ENCODE data around the gene LRCH1.

The LRCH1 gene

GRCh38 chr13:46679369-46680120 is 126.6 kb downstream of the LRCH1 start:
- TF ChIP-seq CEBPB (IDR thresholded peaks at IDR 0.05) (no peak), USF1 (IDR thresholded peaks at IDR 0.05) (no peak), CREB1 (IDR thresholded peaks at IDR 0.05; ENCODE audit: low read depth) (no peak), ZBTB7A (IDR thresholded peaks at IDR 0.05; ENCODE audit: low read depth) (no peak), TCF12 (IDR thresholded peaks at IDR 0.05; ENCODE audit: low read depth) (no peak), RAD21 (IDR thresholded peaks at IDR 0.05; ENCODE audit: low read depth) (no peak), EP300 (IDR thresholded peaks at IDR 0.05; ENCODE audit: borderline replicate concordance) (no peak), YY1 (IDR thresholded peaks at IDR 0.05; ENCODE audit: low read depth) (no peak), FOXM1 (IDR thresholded peaks at IDR 0.05; ENCODE audit: borderline replicate concordance, low read depth) (no peak), TAF1 (IDR thresholded peaks at IDR 0.05; ENCODE audit: low read depth) (no peak), TEAD4 (IDR thresholded peaks at IDR 0.05) (no peak)

- TF ChIP-seq NFIC (IDR thresholded peaks at IDR 0.05) (no peak), YY1 (IDR thresholded peaks at IDR 0.05; ENCODE audit: low read depth) (no peak), ZBTB7A (IDR thresholded peaks at IDR 0.05; ENCODE audit: low read depth) (no peak), TCF12 (IDR thresholded peaks at IDR 0.05; ENCODE audit: low read depth) (no peak), CREB1 (IDR thresholded peaks at IDR 0.05; ENCODE audit: low read depth) (no peak), CEBPB (IDR thresholded peaks at IDR 0.05) (no peak), USF1 (IDR thresholded peaks at IDR 0.05) (no peak), RAD21 (IDR thresholded peaks at IDR 0.05; ENCODE audit: low read depth) (no peak), TAF1 (IDR thresholded peaks at IDR 0.05; ENCODE audit: low read depth) (no peak), FOXM1 (IDR thresholded peaks at IDR 0.05; ENCODE audit: borderline replicate concordance, low read depth) (no peak), EP300 (IDR thresholded peaks at IDR 0.05; ENCODE audit: borderline replicate concordance) (no peak), MAX (IDR thresholded peaks at IDR 0.05) (no peak)
Observed at GRCh38 chr13:46682015-46682414, 129.0 kb downstream of the LRCH1 start.

- TF ChIP-seq MAX (IDR thresholded peaks at IDR 0.05) (no peak), EP300 (IDR thresholded peaks at IDR 0.05; ENCODE audit: borderline replicate concordance) (no peak), RAD21 (IDR thresholded peaks at IDR 0.05; ENCODE audit: low read depth) (no peak), REST (IDR thresholded peaks at IDR 0.05; ENCODE audit: low read depth) (no peak), EGR1 (IDR thresholded peaks at IDR 0.05) (no peak), ZBTB7A (IDR thresholded peaks at IDR 0.05; ENCODE audit: low read depth) (no peak), TAF1 (IDR thresholded peaks at IDR 0.05; ENCODE audit: low read depth) (no peak), FOXM1 (IDR thresholded peaks at IDR 0.05; ENCODE audit: borderline replicate concordance, low read depth) (no peak), CEBPB (IDR thresholded peaks at IDR 0.05) (no peak), USF1 (IDR thresholded peaks at IDR 0.05) (no peak), TCF12 (IDR thresholded peaks at IDR 0.05; ENCODE audit: low read depth) (no peak), TEAD4 (IDR thresholded peaks at IDR 0.05) (no peak), YY1 (IDR thresholded peaks at IDR 0.05; ENCODE audit: low read depth) (no peak), NFIC (IDR thresholded peaks at IDR 0.05) (no peak), CREB1 (IDR thresholded peaks at IDR 0.05; ENCODE audit: low read depth) (no peak)
Observed at GRCh38 chr13:46682707-46683106, 129.7 kb downstream of the LRCH1 start.

GRCh38 chr13:46683676-46684260 is 130.8 kb downstream of the LRCH1 start:
- no peak for TF ChIP-seq YY1 (IDR thresholded peaks at IDR 0.05; ENCODE audit: low read depth)

GRCh38 chr13:46684287-46685001 is 131.5 kb downstream of the LRCH1 start:
- TF ChIP-seq FOXM1 (IDR thresholded peaks at IDR 0.05; ENCODE audit: borderline replicate concordance, low read depth) (no peak), TEAD4 (IDR thresholded peaks at IDR 0.05) (no peak), ZBTB7A (IDR thresholded peaks at IDR 0.05; ENCODE audit: low read depth) (no peak), CREB1 (IDR thresholded peaks at IDR 0.05; ENCODE audit: low read depth) (no peak), NFIC (IDR thresholded peaks at IDR 0.05) (no peak), USF1 (IDR thresholded peaks at IDR 0.05) (no peak), TAF1 (IDR thresholded peaks at IDR 0.05; ENCODE audit: low read depth) (no peak), RAD21 (IDR thresholded peaks at IDR 0.05; ENCODE audit: low read depth) (no peak), YY1 (IDR thresholded peaks at IDR 0.05; ENCODE audit: low read depth) (no peak), REST (IDR thresholded peaks at IDR 0.05; ENCODE audit: low read depth) (no peak), EP300 (IDR thresholded peaks at IDR 0.05; ENCODE audit: borderline replicate concordance) (no peak), MAX (IDR thresholded peaks at IDR 0.05) (no peak), EGR1 (IDR thresholded peaks at IDR 0.05) (no peak), TCF12 (IDR thresholded peaks at IDR 0.05; ENCODE audit: low read depth) (no peak), CEBPB (IDR thresholded peaks at IDR 0.05) (no peak)
